WI38 (cell line): ENCODE measurements around the gene BCAR3.

Experiments
- H3K4me3 ChIP-seq: 2 replicates; pipeline ENCODE4 v1.5.1; 2011; ENCODE audit warnings: low read depth, mild to moderate bottlenecking, control low read depth, low read length
- CTCF ChIP-seq: IDR thresholded peaks from 2 replicates; pipeline ENCODE4 v1.5.1; 2012; ENCODE audit warnings: low read depth, mild to moderate bottlenecking, control low read depth, low read length

BCAR3 gene

GRCh38 chr1:93635614-93636543 is 45.8 kb downstream of the BCAR3 start:
- no peak for TF ChIP-seq CTCF
- H3K4me3 ChIP-seq: no peak overlapping the region

GRCh38 chr1:93633313-93633712 is 48.3 kb downstream of the BCAR3 start:
- TF ChIP-seq CTCF: no peak
- no peak overlapping the region for H3K4me3 ChIP-seq

DNA sequence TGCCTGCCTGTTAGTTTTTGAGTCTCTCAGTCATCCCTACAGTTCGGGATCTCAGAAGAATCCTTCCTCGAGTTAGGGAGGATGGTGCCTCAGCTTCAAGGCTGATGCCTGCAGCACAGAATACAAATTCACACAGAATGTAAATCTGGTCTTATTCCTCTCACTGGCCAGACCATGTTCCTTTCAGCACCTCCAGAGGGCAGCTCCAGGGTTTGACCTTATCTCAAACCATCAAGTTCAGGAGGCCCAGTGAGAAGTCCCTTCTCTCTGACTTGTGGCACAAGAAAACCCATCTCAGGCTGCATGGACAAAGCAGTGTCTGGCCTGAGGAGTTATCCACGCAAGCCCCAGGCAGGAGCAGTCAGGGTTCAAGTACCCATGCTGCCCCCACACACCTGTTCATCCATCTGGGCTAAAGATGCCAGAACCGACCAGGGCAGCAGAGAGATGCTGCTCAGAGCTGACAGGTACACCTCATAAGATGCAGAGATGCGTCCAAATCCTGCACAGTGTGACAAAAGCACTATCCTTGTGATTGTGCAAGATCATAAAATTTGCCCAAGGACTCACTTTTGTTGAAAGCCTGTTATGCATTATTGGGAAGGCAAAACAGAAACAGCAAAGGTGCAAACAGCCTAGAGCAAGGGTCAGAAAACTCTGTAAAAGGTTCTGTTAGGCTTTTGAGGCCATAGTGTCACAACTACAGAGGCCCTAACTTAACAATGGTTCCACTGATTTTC is 49.8 kb downstream of the BCAR3 start:
- H3K4me3 ChIP-seq: no peak overlapping the region
- TF ChIP-seq CTCF: 0 out of 2 replicates have a peak, but pooled peaks have one; percentile 20

DNA sequence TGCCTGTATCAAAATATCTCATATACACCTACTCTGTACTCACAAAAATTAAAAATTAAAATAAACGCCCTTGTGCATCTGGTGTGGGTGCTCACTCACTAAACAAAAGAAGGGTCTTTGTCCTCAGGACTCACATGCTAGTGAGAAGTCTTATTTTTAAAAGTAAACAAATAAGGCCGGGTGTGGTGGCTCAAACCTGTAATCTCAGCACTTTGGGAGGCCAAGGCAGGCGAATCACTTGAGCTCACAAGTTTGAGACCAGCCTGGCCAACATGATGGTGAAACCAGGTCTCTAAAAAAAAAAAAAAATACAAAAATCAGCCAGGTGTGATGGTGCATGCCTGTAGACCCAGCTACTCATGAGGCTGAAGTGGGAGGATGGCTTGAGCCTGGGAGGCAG is 51.5 kb downstream of the BCAR3 start:
- no peak overlapping the region for H3K4me3 ChIP-seq
- TF ChIP-seq CTCF: no peak

- H3K4me3 ChIP-seq: no peak overlapping the region
- TF ChIP-seq CTCF: peak; percentile 52
Observed at GRCh38 chr1:93629101-93630059, 52.3 kb downstream of the BCAR3 start.

- no peak for TF ChIP-seq CTCF
- no peak overlapping the region for H3K4me3 ChIP-seq
Observed at GRCh38 chr1:93628681-93629080, 53.0 kb downstream of the BCAR3 start.
